WTC11 (cell line): Measurements from ENCODE around the gene PSMD1. TPM values are rescaled to one million over a fixed set of nuclear protein-coding genes. Genes with fewer than 3 reads are reported as not detected.
A peak's percentile ranks its signal among the peaks of the same experiment; 100 is the strongest.

ENCODE experiments used
- ATAC-seq: fragments of 200-7000 bp; cut with Tn5 transposase; 2 replicates; pipeline ENCODE4 v1.10.0; 2021; ENCODE audit warnings: mild to moderate bottlenecking, moderate library complexity
- CTCF ChIA-PET: fragments of 300-600 bp; sonication (Branson Sonifier 250); formaldehyde crosslinking; loops from one replicate; lab custom pipeline; 2021; ENCODE audit warnings: antibody characterized with exemption; lab: Charles Lee
- POLR2A ChIA-PET: fragments of 350-600 bp; sonication (Branson Sonifier 250); formaldehyde crosslinking; loops from one replicate; lab custom pipeline; 2021; ENCODE audit warnings: antibody characterized with exemption; lab: Charles Lee
- DNase-seq: peaks from one replicate; pipeline ENCODE4 v3.0.0; 2021; ENCODE audit warnings: low spot score
- H3K27ac Mint-ChIP-seq: 2 replicates; pipeline ENCODE4 v1.8.0; 2021; ENCODE audit warnings: mixed read lengths
- H3K27me3 Mint-ChIP-seq: 2 replicates; pipeline ENCODE4 v1.8.0; 2021; ENCODE audit warnings: low read depth, mild to moderate bottlenecking, moderate library complexity, mixed read lengths
- H3K36me3 Mint-ChIP-seq: 2 replicates; pipeline ENCODE4 v1.8.0; 2021; ENCODE audit warnings: mixed read lengths
- H3K4me1 Mint-ChIP-seq: 2 replicates; pipeline ENCODE4 v1.8.0; 2022; ENCODE audit warnings: mixed read lengths
- H3K4me3 Mint-ChIP-seq: 2 replicates; pipeline ENCODE4 v1.8.0; 2021; ENCODE audit warnings: mild to moderate bottlenecking, moderate library complexity, mixed read lengths
- H3K9me3 Mint-ChIP-seq: 2 replicates; pipeline ENCODE4 v1.8.0; 2021; ENCODE audit warnings: mixed read lengths
- ELF4 ChIP-seq: sonication (generic); formaldehyde crosslinking; IDR thresholded peaks from 2 replicates; pipeline ENCODE4 v1.8.1; 2022; ENCODE audit warnings: low read depth, mild to moderate bottlenecking, moderate library complexity, missing genetic modification reagents
- NFATC4 ChIP-seq: fragments of 250-450 bp; sonication (Bioruptor Pico); IDR thresholded peaks from 2 replicates; pipeline ENCODE4 v1.9.0; 2021; ENCODE audit warnings: mild to moderate bottlenecking
- RELA ChIP-seq: sonication (generic); formaldehyde crosslinking; IDR thresholded peaks from 2 replicates; pipeline ENCODE4 v1.8.1; 2022; ENCODE audit warnings: missing genetic modification reagents, mild to moderate bottlenecking, borderline replicate concordance
- SMAD3 ChIP-seq: sonication (generic); formaldehyde crosslinking; IDR thresholded peaks from 2 replicates; pipeline ENCODE4 v1.8.0; 2022; ENCODE audit warnings: missing genetic modification reagents, mild to moderate bottlenecking, borderline replicate concordance
- SOX15 ChIP-seq: fragments of 250-450 bp; sonication (Bioruptor Pico); IDR thresholded peaks from 2 replicates; pipeline ENCODE4 v1.9.0; 2021; ENCODE audit warnings: mild to moderate bottlenecking
- TCF7 ChIP-seq: sonication (generic); formaldehyde crosslinking; IDR thresholded peaks from 2 replicates; pipeline ENCODE4 v1.8.0; 2022; ENCODE audit warnings: mild to moderate bottlenecking, low read depth, missing genetic modification reagents, moderate library complexity
- TEAD1 ChIP-seq: sonication (generic); formaldehyde crosslinking; IDR thresholded peaks from 2 replicates; pipeline ENCODE4 v1.8.0; 2022; ENCODE audit warnings: mild to moderate bottlenecking, missing genetic modification reagents
- ZNF121 ChIP-seq: sonication (generic); formaldehyde crosslinking; IDR thresholded peaks from 2 replicates; pipeline ENCODE4 v1.8.0; 2023; ENCODE audit warnings: missing genetic modification reagents
- ZNF138 ChIP-seq: sonication (generic); formaldehyde crosslinking; conservative IDR thresholded peaks from 2 replicates; pipeline ENCODE4 v1.8.1; 2022; ENCODE audit warnings: mild to moderate bottlenecking, moderate library complexity, missing genetic modification reagents
- ZNF416 ChIP-seq: fragments of 250-450 bp; sonication (Bioruptor Pico); IDR thresholded peaks from 2 replicates; pipeline ENCODE4 v1.9.0; 2021; ENCODE audit warnings: mild to moderate bottlenecking, inconsistent platforms
- ZNF423 ChIP-seq: fragments of 250-450 bp; sonication (Bioruptor Pico); IDR thresholded peaks from 2 replicates; pipeline ENCODE4 v2.1.2; 2022; ENCODE audit warnings: mild to moderate bottlenecking, moderate library complexity
- total RNA-seq: library from RNA; stranded (reverse); gene quantifications from 3 replicates; pipeline ENCODE4 v1.2.3, GENCODE V29; 2021
- TF ChIP-seq, protein P1 (sequence below): fragments of 250-450 bp; sonication (Bioruptor Pico); IDR thresholded peaks from 2 replicates; pipeline ENCODE4 v2.1.2; 2022; ENCODE audit warnings: mild to moderate bottlenecking, moderate library complexity
- TF ChIP-seq, protein P2 (sequence below): fragments of 250-450 bp; sonication (Bioruptor Pico); IDR thresholded peaks from 2 replicates; pipeline ENCODE4 v1.9.0; 2021; ENCODE audit warnings: mild to moderate bottlenecking
- TF ChIP-seq, protein P3 (sequence below): sonication (generic); formaldehyde crosslinking; IDR thresholded peaks from 2 replicates; pipeline ENCODE4 v1.8.1; 2023; ENCODE audit warnings: mild to moderate bottlenecking, missing genetic modification reagents, moderate library complexity
- TF ChIP-seq, protein P4 (sequence below): fragments of 200-600 bp; IDR thresholded peaks from 2 replicates; pipeline ENCODE4 v1.8.0; 2022; ENCODE audit warnings: antibody characterized with exemption
- TF ChIP-seq, protein P5 (sequence below): sonication (generic); formaldehyde crosslinking; IDR thresholded peaks from 2 replicates; pipeline ENCODE4 v1.8.1; 2022; ENCODE audit warnings: low read depth, missing genetic modification reagents, borderline replicate concordance
- TF ChIP-seq, protein P6 (sequence below): fragments of 250-450 bp; sonication (Bioruptor Pico); IDR thresholded peaks from 2 replicates; pipeline ENCODE4 v1.9.0; 2021; ENCODE audit warnings: moderate library complexity, mild to moderate bottlenecking, inconsistent platforms, borderline replicate concordance
- TF ChIP-seq, protein P7 (sequence below): sonication (generic); formaldehyde crosslinking; IDR thresholded peaks from 2 replicates; pipeline ENCODE4 v1.8.0; 2023; ENCODE audit warnings: mild to moderate bottlenecking, missing genetic modification reagents
- TF ChIP-seq, protein P8 (sequence below): sonication (generic); formaldehyde crosslinking; IDR thresholded peaks from 2 replicates; pipeline ENCODE4 v1.8.1; 2022; ENCODE audit warnings: low read depth, mild to moderate bottlenecking, moderate library complexity, missing genetic modification reagents, borderline replicate concordance

PSMD1 gene
- total RNA-seq, 1 experiment from 2014 or later = 163 TPM

DNA sequence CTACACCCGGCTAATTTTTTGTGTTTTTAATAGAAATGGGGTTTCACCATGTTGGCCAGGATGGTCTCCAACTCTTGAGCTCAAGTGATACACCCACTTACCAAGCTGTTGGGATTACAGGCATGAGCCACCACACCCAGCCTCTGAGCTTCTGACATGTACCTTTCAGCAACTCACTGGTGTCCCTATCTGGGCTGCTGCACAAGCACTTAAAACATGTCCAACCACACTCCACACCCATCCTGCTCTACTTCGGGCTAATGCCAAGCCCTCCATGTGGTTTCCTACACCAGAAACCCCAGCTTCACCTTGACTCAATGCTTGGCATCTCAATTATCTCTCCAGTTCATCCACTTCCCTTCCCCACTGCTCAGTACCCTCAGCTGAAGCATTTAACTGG is 119.4 kb downstream of the PSMD1 start:
- TF ChIP-seq TCF7 = no peak
- TF ChIP-seq, protein P1, sequence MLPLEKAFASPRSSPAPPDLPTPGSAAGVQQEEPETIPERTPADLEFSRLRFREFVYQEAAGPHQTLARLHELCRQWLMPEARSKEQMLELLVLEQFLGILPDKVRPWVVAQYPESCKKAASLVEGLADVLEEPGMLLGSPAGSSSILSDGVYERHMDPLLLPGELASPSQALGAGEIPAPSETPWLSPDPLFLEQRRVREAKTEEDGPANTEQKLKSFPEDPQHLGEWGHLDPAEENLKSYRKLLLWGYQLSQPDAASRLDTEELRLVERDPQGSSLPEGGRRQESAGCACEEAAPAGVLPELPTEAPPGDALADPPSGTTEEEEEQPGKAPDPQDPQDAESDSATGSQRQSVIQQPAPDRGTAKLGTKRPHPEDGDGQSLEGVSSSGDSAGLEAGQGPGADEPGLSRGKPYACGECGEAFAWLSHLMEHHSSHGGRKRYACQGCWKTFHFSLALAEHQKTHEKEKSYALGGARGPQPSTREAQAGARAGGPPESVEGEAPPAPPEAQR = no peak
- no peak for TF ChIP-seq ELF4 (CRISPR knock-in tag)
- no peak for TF ChIP-seq ZNF121 (CRISPR knock-in tag)
- no peak for TF ChIP-seq NFATC4 (CRISPR knock-in tag)
- TF ChIP-seq RELA (CRISPR knock-in tag) = no peak
- TF ChIP-seq, protein P2, sequence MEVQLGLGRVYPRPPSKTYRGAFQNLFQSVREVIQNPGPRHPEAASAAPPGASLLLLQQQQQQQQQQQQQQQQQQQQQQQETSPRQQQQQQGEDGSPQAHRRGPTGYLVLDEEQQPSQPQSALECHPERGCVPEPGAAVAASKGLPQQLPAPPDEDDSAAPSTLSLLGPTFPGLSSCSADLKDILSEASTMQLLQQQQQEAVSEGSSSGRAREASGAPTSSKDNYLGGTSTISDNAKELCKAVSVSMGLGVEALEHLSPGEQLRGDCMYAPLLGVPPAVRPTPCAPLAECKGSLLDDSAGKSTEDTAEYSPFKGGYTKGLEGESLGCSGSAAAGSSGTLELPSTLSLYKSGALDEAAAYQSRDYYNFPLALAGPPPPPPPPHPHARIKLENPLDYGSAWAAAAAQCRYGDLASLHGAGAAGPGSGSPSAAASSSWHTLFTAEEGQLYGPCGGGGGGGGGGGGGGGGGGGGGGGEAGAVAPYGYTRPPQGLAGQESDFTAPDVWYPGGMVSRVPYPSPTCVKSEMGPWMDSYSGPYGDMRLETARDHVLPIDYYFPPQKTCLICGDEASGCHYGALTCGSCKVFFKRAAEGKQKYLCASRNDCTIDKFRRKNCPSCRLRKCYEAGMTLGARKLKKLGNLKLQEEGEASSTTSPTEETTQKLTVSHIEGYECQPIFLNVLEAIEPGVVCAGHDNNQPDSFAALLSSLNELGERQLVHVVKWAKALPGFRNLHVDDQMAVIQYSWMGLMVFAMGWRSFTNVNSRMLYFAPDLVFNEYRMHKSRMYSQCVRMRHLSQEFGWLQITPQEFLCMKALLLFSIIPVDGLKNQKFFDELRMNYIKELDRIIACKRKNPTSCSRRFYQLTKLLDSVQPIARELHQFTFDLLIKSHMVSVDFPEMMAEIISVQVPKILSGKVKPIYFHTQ = no peak
- TF ChIP-seq SOX15 (CRISPR knock-in tag) = no peak
- no peak overlapping the region for H3K4me3 Mint-ChIP-seq
- H3K9me3 Mint-ChIP-seq = no peaks in the 10 kb centered on the region
- ChIA-PET POLR2A (interaction anchor here (0.7 kb wide), 1 partner anchor 140 kb away, joined by 3 read pairs; no protein-coding TSS in a partner anchor), CTCF (interaction anchor here (1.0 kb wide), 2 partner anchors 17 to 72 kb away, joined by 3 read pairs; no protein-coding TSS in a partner anchor)
- ATAC-seq = no peak; the same call in 1 of the 2 replicates
- no peak for DNase-seq
- peaks cover 23% of the 10 kb centered on the region for H3K36me3 Mint-ChIP-seq
- peaks cover 8% of the 10 kb centered on the region for H3K4me1 Mint-ChIP-seq
- no peak overlapping the region for H3K27ac Mint-ChIP-seq
- no peaks in the 10 kb centered on the region for H3K27me3 Mint-ChIP-seq

DNA sequence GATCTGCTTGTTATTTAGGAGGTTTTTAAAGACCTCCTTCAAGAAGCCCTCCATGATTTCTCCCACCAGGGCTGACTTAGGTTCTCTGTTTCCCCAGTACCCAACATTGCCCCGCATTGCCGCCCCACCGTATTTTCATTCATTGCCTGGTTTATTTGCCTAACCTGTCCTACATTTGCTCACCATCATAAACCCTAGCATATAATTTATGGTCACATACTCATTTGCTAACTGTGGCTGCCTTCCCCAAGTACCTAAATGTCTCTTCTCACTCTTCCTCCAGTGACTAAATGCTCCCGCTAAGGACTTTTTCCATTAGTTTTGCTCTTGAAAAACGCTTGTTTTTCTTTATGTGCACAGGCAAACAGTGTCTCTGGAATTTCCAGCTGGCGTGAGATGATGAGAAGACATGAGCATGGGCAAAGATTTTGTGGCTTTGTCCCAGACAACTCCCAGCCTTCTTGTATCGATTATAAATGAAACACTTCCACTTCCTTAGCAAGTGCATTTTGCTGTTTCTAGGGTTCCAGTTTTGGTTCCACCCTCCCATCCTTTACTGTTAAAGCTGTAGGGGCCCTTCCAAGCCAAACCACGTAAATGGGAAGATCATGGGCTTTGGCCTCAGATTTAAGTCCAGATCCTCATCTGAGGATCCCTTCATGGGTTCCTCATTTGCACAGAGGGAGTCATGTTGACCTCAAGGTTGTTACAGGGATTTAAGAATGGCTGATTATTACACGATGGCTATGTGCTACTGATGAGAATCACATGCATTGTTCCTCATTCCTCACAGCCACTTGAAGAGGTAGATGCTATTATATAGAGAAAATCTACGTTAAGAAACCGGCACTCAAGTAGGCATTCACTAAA is 120.7 kb downstream of the PSMD1 start:
- H3K9me3 Mint-ChIP-seq = no peaks in the 10 kb centered on the region
- H3K27ac Mint-ChIP-seq = 0 out of 2 replicates have a peak overlapping the region, but pooled peaks have one; percentile 8
- H3K27me3 Mint-ChIP-seq = no peaks in the 10 kb centered on the region
- ChIA-PET POLR2A (no interaction called here), CTCF (no interaction called here)
- peaks cover 14% of the 10 kb centered on the region for H3K4me1 Mint-ChIP-seq
- no peak for DNase-seq
- peaks cover 15% of the 10 kb centered on the region for H3K36me3 Mint-ChIP-seq
- no peak overlapping the region for H3K4me3 Mint-ChIP-seq
- no peak for ATAC-seq
- TF ChIP-seq ZNF416 (CRISPR knock-in tag) (no peak), ZNF423 (no peak), SMAD3 (CRISPR knock-in tag) (no peak), ZNF138 (CRISPR knock-in tag) (no peak), TEAD1 (CRISPR knock-in tag) (no peak)
- TF ChIP-seq, protein P3, sequence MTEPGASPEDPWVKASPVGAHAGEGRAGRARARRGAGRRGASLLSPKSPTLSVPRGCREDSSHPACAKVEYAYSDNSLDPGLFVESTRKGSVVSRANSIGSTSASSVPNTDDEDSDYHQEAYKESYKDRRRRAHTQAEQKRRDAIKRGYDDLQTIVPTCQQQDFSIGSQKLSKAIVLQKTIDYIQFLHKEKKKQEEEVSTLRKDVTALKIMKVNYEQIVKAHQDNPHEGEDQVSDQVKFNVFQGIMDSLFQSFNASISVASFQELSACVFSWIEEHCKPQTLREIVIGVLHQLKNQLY (CRISPR knock-in tag) = no peak
- TF ChIP-seq, protein P4, sequence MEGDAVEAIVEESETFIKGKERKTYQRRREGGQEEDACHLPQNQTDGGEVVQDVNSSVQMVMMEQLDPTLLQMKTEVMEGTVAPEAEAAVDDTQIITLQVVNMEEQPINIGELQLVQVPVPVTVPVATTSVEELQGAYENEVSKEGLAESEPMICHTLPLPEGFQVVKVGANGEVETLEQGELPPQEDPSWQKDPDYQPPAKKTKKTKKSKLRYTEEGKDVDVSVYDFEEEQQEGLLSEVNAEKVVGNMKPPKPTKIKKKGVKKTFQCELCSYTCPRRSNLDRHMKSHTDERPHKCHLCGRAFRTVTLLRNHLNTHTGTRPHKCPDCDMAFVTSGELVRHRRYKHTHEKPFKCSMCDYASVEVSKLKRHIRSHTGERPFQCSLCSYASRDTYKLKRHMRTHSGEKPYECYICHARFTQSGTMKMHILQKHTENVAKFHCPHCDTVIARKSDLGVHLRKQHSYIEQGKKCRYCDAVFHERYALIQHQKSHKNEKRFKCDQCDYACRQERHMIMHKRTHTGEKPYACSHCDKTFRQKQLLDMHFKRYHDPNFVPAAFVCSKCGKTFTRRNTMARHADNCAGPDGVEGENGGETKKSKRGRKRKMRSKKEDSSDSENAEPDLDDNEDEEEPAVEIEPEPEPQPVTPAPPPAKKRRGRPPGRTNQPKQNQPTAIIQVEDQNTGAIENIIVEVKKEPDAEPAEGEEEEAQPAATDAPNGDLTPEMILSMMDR = no peak
- TF ChIP-seq, protein P5, sequence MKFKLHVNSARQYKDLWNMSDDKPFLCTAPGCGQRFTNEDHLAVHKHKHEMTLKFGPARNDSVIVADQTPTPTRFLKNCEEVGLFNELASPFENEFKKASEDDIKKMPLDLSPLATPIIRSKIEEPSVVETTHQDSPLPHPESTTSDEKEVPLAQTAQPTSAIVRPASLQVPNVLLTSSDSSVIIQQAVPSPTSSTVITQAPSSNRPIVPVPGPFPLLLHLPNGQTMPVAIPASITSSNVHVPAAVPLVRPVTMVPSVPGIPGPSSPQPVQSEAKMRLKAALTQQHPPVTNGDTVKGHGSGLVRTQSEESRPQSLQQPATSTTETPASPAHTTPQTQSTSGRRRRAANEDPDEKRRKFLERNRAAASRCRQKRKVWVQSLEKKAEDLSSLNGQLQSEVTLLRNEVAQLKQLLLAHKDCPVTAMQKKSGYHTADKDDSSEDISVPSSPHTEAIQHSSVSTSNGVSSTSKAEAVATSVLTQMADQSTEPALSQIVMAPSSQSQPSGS (CRISPR knock-in tag) = no peak
- TF ChIP-seq, protein P6, sequence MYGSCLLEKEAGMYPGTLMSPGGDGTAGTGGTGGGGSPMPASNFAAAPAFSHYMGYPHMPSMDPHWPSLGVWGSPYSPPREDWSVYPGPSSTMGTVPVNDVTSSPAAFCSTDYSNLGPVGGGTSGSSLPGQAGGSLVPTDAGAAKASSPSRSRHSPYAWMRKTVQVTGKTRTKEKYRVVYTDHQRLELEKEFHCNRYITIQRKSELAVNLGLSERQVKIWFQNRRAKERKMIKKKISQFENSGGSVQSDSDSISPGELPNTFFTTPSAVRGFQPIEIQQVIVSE (CRISPR knock-in tag) = no peak
- TF ChIP-seq, protein P7, sequence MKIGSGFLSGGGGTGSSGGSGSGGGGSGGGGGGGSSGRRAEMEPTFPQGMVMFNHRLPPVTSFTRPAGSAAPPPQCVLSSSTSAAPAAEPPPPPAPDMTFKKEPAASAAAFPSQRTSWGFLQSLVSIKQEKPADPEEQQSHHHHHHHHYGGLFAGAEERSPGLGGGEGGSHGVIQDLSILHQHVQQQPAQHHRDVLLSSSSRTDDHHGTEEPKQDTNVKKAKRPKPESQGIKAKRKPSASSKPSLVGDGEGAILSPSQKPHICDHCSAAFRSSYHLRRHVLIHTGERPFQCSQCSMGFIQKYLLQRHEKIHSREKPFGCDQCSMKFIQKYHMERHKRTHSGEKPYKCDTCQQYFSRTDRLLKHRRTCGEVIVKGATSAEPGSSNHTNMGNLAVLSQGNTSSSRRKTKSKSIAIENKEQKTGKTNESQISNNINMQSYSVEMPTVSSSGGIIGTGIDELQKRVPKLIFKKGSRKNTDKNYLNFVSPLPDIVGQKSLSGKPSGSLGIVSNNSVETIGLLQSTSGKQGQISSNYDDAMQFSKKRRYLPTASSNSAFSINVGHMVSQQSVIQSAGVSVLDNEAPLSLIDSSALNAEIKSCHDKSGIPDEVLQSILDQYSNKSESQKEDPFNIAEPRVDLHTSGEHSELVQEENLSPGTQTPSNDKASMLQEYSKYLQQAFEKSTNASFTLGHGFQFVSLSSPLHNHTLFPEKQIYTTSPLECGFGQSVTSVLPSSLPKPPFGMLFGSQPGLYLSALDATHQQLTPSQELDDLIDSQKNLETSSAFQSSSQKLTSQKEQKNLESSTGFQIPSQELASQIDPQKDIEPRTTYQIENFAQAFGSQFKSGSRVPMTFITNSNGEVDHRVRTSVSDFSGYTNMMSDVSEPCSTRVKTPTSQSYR (CRISPR knock-in tag) = no peak
- TF ChIP-seq, protein P8, sequence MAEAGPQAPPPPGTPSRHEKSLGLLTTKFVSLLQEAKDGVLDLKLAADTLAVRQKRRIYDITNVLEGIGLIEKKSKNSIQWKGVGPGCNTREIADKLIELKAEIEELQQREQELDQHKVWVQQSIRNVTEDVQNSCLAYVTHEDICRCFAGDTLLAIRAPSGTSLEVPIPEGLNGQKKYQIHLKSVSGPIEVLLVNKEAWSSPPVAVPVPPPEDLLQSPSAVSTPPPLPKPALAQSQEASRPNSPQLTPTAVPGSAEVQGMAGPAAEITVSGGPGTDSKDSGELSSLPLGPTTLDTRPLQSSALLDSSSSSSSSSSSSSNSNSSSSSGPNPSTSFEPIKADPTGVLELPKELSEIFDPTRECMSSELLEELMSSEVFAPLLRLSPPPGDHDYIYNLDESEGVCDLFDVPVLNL (CRISPR knock-in tag) = no peak
